GM06990 (cell line): Measurements from ENCODE around the gene ALG5.

ENCODE experiments used
- DNase-seq: peaks from one replicate; pipeline ENCODE4 v3.0.0-alpha.2; 2011; ENCODE audit not compliant: insufficient read length; ENCODE audit errors: extremely low read depth
- H3K27me3 ChIP-seq: replicated peaks from 2 replicates; pipeline ENCODE4 v1.6.0; 2011; ENCODE audit warnings: low read length; ENCODE audit not compliant: control insufficient read depth, insufficient read depth
- H3K36me3 ChIP-seq: 2 replicates; pipeline ENCODE4 v1.5.1; 2011; ENCODE audit warnings: low read length; ENCODE audit not compliant: control insufficient read depth, insufficient read depth
- H3K4me3 ChIP-seq: replicated peaks from 2 replicates; pipeline ENCODE4 v1.5.1; 2011; ENCODE audit warnings: low read depth, mild to moderate bottlenecking, control low read depth, low read length
- CTCF ChIP-seq: IDR thresholded peaks from 2 replicates; pipeline ENCODE4 v1.5.1; 2011; ENCODE audit warnings: low read length, control low read depth, mild to moderate bottlenecking, inconsistent platforms; ENCODE audit not compliant: insufficient read depth, poor library complexity, severe bottlenecking

ALG5 gene

GRCh38 chr13:36998624-36999041 is 507 bp downstream of the ALG5 start:
- no peak for TF ChIP-seq CTCF
- DNase-seq: peak; percentile 47
- Histone ChIP-seq H3K27me3 (no peaks in the 10 kb centered on the region), H3K36me3 (peaks cover 7% of the 10 kb centered on the region), H3K4me3 (peak overlapping the region; percentile 100)

GRCh38 chr13:36997716-36998427 is 1.3 kb downstream of the ALG5 start:
- peak overlapping the region; percentile 100 for H3K4me3 ChIP-seq

GRCh38 chr13:36992362-36992761 is 6.8 kb downstream of the ALG5 start:
- H3K27me3 ChIP-seq: no peaks in the 10 kb centered on the region
- no peak for TF ChIP-seq CTCF
- peaks cover 26% of the 10 kb centered on the region for H3K36me3 ChIP-seq
- no peak overlapping the region for H3K4me3 ChIP-seq
- no peak for DNase-seq

More at GRCh38 chr13:36997716-36998427, 1.3 kb downstream of the ALG5 start:
- no peak for DNase-seq
- TF ChIP-seq CTCF: no peak
- H3K27me3 ChIP-seq: no peaks in the 10 kb centered on the region
- peaks cover 12% of the 10 kb centered on the region for H3K36me3 ChIP-seq

- H3K36me3 ChIP-seq: peaks cover 18% of the 10 kb centered on the region
- DNase-seq: no peak
- no peak for TF ChIP-seq CTCF
- H3K4me3 ChIP-seq: no peak overlapping the region
- H3K27me3 ChIP-seq: no peaks in the 10 kb centered on the region
These were observed 12.5 kb downstream of the ALG5 start for GRCh38 chr13:36986462-36987240.

- no peak for DNase-seq
- no peak overlapping the region for H3K4me3 ChIP-seq
- H3K27me3 ChIP-seq: no peaks in the 10 kb centered on the region
- peak; percentile 36 for TF ChIP-seq CTCF
- H3K36me3 ChIP-seq: peaks cover 4% of the 10 kb centered on the region; the same call in 1 of the 2 replicates
These were observed 17.9 kb downstream of the ALG5 start for GRCh38 chr13:36981156-36981743.
